ENCODE results near the gene PTPRN2.
"Not testable (repeated sequence)": the region's sequence is repeated elsewhere in the genome, so short reads cannot be mapped to it uniquely, and the experiment has no call there.

PTPRN2 gene

GRCh38 chr7:157726764-157727163, 860.9 kb downstream of the PTPRN2 start:
- no peak for DNase-seq (ENCODE audit: low read depth)
- TF ChIP-seq CTCF (IDR thresholded peaks at IDR 0.05; ENCODE audit: control insufficient read depth, extremely low read depth, insufficient read depth) = no peak
- no peak overlapping the region for H3K4me3 ChIP-seq (ENCODE audit: low read depth, low read length)

DNA sequence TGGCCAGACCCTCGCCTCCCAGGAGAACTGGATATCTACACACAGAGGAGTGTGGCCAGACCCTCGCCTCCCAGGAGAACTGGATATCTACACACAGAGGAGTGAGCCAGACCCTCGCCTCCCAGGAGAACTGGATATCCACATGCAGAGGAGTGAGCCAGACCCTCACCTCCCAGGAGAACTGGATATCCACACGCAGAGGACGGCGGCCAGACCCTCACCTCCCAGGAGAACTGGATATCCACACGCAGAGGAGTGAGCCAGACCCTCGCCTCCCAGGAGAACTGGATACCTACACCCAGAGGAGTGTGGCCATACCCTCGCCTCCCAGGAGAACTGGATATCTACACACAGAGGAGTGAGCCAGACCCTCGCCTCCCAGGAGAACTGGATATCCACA, 862.3 kb downstream of the PTPRN2 start:
- H3K4me3 ChIP-seq (ENCODE audit: low read depth, low read length); DNase-seq (ENCODE audit: low read depth): not testable (repeated sequence)

- no peak overlapping the region for H3K4me3 ChIP-seq (ENCODE audit: low read depth, low read length)
- DNase-seq (ENCODE audit: low read depth) = no peak
- no peak for TF ChIP-seq CTCF (IDR thresholded peaks at IDR 0.05; ENCODE audit: control insufficient read depth, extremely low read depth, insufficient read depth)
Measured at GRCh38 chr7:157723205-157723604, 864.4 kb downstream of the PTPRN2 start.

GRCh38 chr7:157722137-157723060, 865.2 kb downstream of the PTPRN2 start:
- no peak for DNase-seq (ENCODE audit: low read depth)

DNA sequence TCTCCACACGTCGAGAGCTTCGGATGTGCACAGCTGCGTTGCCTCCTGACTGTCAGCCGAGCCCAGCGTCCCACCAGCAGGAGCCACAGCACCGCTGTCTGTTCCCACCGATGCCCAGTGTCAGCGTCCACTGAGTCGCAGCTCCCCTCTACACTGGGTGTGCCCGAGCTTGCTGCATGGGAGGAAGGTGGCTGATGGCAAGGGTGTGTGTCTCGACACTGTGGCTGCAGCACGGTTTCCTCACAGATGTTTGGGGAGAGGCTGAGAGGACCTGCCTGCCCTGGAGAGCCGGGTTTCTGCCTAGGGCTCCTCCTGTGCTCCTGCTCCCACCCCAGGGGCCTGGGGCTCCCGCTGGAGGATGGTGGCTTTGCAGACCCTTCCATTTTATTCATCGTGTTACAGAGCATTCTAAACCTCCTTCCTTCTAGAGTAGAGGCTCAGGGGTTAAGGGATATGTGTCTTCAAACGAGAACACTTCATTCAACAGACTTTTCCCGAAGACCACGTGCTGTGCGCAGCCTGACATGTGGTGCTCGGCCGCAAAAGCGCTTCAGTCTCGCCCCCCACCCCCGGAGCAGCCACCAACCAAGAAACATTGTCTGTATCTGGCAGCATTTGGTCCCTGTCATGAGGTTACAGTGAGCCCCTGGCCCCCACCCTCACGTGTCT, 866.0 kb downstream of the PTPRN2 start:
- TF ChIP-seq CTCF (IDR thresholded peaks at IDR 0.05; ENCODE audit: control insufficient read depth, extremely low read depth, insufficient read depth) = no peak
- DNase-seq (ENCODE audit: low read depth) = no peak
- H3K4me3 ChIP-seq (ENCODE audit: low read depth, low read length) = no peak overlapping the region

More at GRCh38 chr7:157722137-157723060, 865.2 kb downstream of the PTPRN2 start:
- no peak overlapping the region for H3K4me3 ChIP-seq (ENCODE audit: low read depth, low read length)
- TF ChIP-seq CTCF (IDR thresholded peaks at IDR 0.05; ENCODE audit: control insufficient read depth, extremely low read depth, insufficient read depth) = no peak

GRCh38 chr7:157719705-157720655, 867.6 kb downstream of the PTPRN2 start:
- DNase-seq (ENCODE audit: low read depth) = no peak
- no peak for TF ChIP-seq CTCF (IDR thresholded peaks at IDR 0.05; ENCODE audit: control insufficient read depth, extremely low read depth, insufficient read depth)
- H3K4me3 ChIP-seq (ENCODE audit: low read depth, low read length) = no peak overlapping the region

Data from LNCaP clone FGC (cell line).